Effector CD8-positive, alpha-beta T cell (primary cell): ENCODE measurements around the gene MED15.
"Not testable (repeated sequence)": the region's sequence is repeated elsewhere in the genome, so short reads cannot be mapped to it uniquely, and the experiment has no call there.

Source experiments
- DNase-seq: peaks from one replicate; lab custom pipeline; 2025; lab: John Stamatoyannopoulos, UW
- total RNA-seq, 4 experiments: gene quantifications; one replicate each; lab custom pipeline; 2026; lab: John Stamatoyannopoulos, UW

The MED15 gene, protein sequence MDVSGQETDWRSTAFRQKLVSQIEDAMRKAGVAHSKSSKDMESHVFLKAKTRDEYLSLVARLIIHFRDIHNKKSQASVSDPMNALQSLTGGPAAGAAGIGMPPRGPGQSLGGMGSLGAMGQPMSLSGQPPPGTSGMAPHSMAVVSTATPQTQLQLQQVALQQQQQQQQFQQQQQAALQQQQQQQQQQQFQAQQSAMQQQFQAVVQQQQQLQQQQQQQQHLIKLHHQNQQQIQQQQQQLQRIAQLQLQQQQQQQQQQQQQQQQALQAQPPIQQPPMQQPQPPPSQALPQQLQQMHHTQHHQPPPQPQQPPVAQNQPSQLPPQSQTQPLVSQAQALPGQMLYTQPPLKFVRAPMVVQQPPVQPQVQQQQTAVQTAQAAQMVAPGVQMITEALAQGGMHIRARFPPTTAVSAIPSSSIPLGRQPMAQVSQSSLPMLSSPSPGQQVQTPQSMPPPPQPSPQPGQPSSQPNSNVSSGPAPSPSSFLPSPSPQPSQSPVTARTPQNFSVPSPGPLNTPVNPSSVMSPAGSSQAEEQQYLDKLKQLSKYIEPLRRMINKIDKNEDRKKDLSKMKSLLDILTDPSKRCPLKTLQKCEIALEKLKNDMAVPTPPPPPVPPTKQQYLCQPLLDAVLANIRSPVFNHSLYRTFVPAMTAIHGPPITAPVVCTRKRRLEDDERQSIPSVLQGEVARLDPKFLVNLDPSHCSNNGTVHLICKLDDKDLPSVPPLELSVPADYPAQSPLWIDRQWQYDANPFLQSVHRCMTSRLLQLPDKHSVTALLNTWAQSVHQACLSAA
- 154 to 323 (median 235) reads per million in 4 experiments for total RNA-seq

GRCh38 chr22:20507253-20508066, at the start of gene MED15:
MED15 (plus strand) TSS chr22:20507610; CDS start chr22:20507679, 69 bp downstream.
- DNase-seq = peak; percentile 77

GRCh38 chr22:20458530-20459151, 48.8 kb upstream of the MED15 start:
- no peak for DNase-seq

- no peak for DNase-seq
Observed at GRCh38 chr22:20459152-20459542, 48.3 kb upstream of the MED15 start.

DNA sequence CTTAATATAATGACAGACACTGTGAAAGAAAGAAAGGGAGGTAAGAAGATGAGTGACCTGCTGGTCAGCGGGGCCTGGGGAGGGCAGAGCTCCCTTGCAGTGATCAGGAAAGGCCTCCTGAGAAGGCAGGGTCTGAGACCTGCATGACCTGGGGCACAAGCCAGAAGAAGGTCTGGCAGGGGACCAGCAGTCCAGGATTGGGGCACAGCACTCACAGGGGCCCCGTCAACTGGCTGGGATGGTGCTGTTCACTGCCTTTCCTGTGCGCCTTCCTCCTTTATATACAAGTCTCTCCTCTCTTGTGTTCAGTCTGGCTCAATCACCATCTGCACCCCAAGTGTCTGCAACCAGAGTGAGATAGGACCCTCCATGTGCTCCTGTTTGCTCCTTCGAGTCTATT, 47.5 kb upstream of the MED15 start:
- DNase-seq = no peak

GRCh38 chr22:20463324-20464095, 43.9 kb upstream of the MED15 start:
- no peak for DNase-seq

DNA sequence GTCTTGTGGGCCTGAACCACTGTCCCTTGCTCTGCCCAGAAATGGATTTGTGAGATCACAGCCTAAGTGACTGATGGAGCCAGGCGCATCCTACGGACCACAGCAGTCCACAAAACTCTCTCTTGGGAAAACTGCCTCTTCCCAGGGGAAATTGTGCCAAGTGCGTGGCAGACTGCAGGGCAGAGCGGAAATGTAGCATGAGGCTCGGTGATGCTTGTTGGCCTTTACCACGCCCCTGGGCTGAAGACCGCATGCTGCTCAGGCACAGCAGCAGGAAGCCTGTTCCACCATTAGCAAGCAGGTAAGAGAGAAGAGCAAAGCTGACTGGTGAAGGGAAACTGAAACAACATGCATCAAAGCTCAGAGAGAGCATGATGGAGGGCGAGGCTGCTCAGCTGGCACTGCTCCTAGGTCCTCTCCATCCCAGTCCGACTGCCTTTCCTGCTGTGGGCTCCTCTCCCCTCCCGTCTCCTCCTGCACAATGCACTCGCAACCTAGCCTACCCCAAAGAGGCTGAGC, 43.3 kb upstream of the MED15 start:
- DNase-seq = no peak

DNA sequence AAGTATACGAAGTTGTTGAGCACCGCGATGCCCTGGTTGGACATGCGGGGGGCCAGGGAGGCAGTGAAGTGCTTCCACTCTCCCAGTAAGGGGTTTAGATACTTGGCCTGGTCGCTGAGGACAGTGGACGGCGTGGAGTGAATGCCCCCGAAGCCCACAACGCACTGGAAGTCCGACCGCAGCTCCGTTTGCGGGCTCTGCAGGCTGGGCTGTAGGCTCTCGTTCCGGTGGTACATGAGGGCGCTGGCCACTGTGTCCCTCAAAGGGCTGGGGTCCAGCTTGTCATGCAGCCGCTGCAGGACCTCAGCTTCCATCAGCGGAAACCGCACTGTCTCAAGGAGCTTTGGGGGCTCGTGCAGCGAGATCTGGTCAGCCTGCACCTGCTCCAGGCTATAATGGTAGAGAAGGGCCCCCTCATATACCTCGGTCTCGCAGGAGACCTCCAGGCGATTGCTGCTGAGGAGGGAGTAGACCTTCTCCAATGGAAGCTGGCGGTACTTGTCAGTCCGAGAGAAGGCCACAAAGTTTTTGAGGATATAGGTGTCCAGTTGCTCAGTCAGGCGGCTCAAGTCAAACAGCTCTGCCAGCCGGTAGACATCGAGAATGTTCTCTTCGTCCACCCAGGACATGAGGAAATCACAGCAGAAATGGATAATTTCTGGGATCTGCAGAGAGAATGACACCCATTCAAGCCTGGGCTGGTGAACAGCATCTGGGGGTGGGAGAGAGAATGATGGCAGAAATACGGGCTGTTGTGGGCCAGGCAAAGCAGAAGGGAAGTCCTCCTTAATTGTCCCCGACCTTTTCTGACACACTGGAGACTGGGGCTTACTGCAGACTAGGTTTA, 42.3 kb upstream of the MED15 start:
- no peak for DNase-seq

- DNase-seq = no peak
Observed at GRCh38 chr22:20465759-20466077, 41.7 kb upstream of the MED15 start.

DNA sequence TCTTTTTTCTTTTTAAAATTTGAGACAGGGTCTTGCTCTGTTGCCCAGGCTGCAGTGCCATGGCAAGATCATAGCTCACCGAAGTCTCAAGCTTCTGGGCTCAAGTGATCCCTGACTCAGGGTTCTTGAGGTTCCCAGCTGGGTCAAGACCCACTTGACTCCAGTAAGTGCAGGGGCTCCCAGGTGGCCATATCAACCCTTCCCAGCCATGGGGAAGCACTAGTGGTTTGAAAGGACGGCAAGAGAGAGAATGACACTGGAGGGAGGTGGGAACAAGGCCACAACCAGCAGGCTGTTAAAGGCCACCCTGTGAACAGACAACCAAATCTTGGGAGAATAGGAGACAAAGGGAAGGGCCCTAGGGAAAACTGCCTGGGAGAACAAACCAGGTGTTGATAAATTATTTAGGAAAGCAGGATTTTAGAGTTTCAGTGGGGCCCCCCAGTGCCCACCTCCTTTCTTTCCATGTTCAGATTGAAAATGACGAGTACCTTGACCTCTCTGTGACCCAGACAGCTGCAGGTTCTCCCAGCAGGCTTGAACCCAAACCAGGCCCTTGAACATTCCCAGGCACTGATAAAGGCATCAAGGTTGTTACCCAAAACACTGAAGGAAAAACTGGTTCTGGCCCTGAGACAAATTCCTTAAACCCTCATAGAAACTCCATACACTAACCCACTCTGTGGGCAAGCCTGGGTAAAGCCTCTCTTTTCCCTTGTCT, 40.6 kb upstream of the MED15 start:
- no peak for DNase-seq

DNA sequence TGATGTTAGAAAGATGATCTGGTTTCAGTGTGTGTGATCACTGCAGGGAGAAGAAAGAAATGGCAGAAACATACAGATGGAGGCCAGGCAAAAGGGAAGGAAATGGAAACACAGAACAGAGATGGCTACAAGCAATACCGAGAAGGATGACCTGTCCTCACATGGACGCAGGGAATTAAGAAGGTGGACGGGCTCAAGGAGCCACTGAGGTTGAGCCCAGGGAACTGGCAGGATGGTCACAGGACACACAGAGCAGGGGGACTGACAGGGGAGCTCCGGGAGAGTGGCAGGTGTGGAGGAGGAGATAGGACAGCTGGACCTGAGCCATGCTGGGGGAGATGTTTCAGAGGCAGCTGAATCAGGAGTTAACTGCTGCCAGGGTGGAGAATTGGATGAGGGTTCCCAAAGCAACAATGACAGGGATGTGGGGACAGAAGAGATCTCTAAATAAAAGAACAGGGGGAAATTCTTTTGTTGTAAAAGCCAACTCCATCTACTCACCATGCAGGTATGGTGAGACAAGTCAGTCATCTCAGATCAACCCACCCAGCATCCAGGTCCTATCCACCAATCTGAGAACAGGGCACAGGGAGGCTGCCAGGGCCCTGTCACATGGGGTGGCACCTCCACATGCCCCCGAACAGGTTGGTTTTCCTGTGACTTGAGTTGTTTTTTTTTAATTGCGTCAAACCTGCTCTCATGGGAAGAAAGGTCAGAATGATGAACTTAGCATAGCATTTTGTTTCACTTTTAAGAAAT, 38.1 kb upstream of the MED15 start:
- DNase-seq = no peak

DNA sequence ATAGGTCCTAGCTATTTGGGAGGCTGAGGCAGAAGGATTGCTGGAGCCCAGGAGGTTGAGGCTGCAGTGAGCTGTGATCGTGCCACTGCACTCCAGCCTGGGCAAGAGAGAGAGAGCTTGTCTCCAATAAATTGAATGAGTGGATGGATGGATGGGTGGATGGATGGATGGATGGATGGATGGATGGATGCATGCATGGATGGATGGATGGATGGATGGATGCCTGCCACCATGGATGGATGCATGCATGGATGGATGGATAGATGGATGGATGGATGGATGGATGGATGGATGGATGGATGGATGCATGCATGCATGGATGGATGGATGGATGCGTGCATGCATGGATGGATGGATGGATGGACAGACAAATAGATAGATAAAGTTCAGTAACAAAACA, 36.9 kb upstream of the MED15 start:
- DNase-seq = not testable (repeated sequence)

DNA sequence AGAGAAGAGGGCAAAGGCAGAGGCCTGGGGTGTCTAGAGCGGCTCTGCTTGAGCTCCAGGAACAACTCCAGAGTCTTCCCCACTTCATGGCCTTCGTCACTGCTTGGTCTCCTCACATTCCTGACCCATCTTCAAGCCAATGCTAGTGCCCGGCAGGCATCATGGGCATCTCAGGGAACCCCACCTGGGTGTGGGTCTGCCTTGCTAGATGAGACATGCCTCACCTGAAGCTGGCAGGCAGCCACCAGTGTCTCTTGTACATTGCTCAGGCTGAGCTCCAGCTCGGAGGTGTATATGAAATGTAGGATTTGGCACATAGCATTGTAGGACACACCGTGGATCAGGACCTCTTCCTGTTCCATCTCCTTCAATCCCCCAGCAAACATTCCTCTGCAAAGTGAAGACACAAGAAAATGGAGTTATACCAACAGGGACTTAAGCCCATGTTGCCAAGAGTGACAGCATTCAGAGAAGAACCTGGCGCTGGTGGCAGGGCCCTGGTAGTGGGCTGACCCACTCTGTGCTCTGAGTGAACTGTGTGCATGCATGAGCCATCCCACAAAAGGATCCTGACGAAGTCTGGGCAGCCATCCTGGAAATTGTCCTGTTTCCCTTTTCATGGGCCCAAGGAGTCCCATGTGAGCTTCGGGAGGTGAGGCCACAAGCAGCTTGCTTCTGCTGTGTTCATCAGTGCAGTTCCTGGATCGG, 36.1 kb upstream of the MED15 start:
- no peak for DNase-seq

DNA sequence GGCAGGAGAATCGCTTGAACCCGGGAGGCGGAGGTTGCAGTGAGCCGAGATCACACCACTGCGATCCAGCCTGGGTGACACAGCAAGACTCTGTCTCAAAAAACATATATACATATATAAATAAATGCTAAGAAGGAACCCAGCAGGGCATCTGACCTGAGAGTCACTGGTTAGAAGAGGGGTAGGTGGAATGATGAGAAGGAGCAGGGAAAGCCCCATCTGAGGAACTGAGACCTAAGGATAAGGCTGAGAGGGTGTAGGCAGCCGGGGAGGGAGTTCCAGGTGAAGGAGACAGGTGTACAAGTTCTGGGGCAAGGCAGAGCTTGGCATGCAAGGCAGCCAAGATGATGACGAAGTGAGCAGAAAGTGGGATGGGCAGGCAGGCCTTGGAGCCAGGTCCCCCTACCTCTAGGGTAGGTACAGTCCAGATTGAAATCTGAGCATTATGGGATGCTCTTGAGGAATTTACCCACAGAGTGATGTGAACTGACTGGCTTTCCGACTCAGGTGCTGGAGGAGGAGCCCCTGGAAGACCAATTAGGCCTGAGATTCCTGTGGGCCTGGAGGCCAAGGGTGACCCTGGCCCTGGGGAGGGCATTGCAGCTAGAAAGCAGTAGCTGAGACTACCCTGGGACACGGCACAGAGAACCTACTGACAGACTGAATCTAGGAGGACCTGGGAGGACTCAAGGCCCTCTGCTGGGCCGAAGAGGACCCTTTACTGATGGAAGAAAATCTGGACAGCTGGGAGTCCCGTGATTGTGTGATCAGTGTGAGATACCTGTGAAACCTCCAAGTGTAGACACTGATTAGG, 34.6 kb upstream of the MED15 start:
- DNase-seq = no peak

DNA sequence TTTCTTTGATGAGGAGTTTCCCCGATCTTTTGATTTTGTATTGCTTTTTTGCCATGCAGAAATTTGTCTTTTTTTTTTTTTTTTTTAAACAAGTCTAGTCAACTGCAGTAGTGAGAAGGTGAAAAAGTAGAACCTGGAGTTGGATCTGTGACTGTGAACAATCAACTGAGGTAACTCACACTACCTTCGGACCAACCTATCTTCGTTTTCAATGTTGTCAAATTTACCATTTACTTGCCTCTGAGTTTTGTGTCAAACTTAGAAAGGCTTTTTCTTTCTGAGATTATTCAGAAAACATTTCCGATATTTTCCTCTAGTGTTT, 32.3 kb upstream of the MED15 start:
- no peak for DNase-seq

- not testable (repeated sequence) for DNase-seq
Observed at GRCh38 chr22:20475569-20475968, 31.8 kb upstream of the MED15 start.

DNA sequence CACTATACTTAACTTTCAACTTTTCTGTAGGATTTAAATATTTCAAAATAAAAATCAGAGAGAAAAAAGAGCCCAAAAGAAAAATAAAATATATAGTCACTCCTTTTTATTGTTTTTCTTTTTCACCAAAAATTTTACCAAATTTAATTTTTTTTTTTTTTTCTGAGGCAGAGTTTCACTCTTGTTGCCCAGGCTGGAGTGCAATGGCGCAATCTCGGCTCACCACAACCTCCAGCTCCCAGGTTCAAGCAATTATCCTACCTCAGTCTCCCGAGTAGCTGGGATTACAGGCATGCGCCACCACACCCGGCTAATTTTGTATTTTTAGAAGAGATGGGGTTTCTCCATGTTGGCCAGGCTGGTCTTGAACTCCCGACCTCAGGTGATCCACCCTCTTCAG, 29.4 kb upstream of the MED15 start:
- DNase-seq = not testable (repeated sequence)

GRCh38 chr22:20479612-20480196, 27.7 kb upstream of the MED15 start:
- no peak for DNase-seq
